Fibroblast of mammary gland (primary cell): ENCODE data around the gene NDUFA3.

ENCODE experiments used
- DNase-seq: peaks from one replicate; pipeline ENCODE4 v3.0.0-alpha.2; 2010; ENCODE audit warnings: low read depth
- H3K4me3 ChIP-seq: 2 replicates; pipeline ENCODE4 v1.5.1; 2011; ENCODE audit warnings: low read depth, mild to moderate bottlenecking, low read length, moderate library complexity; ENCODE audit not compliant: control insufficient read depth
- CTCF ChIP-seq: conservative IDR thresholded peaks from 2 replicates; pipeline ENCODE4 v1.5.1; 2011; ENCODE audit warnings: low read depth, low read length, inconsistent platforms; ENCODE audit not compliant: control insufficient read depth, insufficient read depth

The NDUFA3 gene

DNA sequence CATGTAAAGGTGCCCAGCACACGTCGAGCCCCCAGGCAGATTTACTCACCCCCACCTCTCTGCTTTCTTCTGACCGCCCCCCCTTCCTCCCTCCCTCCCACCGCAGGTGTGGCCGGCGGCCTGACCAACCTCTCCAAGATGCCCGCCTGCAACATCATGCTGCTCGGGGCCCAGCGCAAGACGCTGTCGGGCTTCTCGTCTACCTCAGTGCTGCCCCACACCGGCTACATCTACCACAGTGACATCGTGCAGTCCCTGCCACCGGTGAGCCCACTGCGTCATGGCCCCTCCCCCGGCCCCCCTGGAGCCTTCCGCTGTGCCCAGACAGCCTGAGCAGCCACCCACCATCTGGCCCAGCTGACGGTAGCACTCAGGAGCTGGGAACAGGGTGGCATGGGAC is 21.7 kb downstream of the NDUFA3 start:
- no peak overlapping the region for H3K4me3 ChIP-seq
- no peak for TF ChIP-seq CTCF
- no peak for DNase-seq

GRCh38 chr19:54125713-54126112 is 23.1 kb downstream of the NDUFA3 start:
- no peak for DNase-seq
- H3K4me3 ChIP-seq = no peak overlapping the region
- TF ChIP-seq CTCF = no peak

GRCh38 chr19:54127688-54128440 is 25.2 kb downstream of the NDUFA3 start:
- TF ChIP-seq CTCF = no peak

GRCh38 chr19:54128441-54128725 is 25.7 kb downstream of the NDUFA3 start:
- H3K4me3 ChIP-seq = no peak overlapping the region
- DNase-seq = no peak
- no peak for TF ChIP-seq CTCF

More at GRCh38 chr19:54127688-54128440, 25.2 kb downstream of the NDUFA3 start:
- no peak overlapping the region for H3K4me3 ChIP-seq
- no peak for DNase-seq

- no peak for TF ChIP-seq CTCF
These were observed 26.4 kb downstream of the NDUFA3 start for GRCh38 chr19:54128796-54129616.

DNA sequence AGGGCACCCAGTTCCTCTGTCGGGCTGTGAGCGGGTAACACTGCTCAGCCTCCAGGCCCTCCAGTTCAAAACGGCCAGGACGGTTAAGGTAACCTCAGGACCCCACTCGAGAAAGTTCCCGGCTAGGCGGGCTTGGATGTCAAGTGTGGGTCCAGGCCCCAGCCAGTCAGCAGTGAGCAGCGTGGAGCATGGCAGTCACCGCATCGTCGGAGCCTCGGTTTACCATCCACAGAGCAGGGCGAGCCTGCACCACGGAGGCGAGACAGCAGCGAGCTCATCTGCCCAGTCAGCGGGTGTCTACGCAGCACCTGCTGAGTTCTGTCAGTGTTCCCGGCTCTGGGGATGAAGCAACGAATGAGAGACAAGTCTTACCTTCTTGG is 27.0 kb downstream of the NDUFA3 start:
- no peak overlapping the region for H3K4me3 ChIP-seq
- DNase-seq = no peak
- TF ChIP-seq CTCF = no peak

More at GRCh38 chr19:54128796-54129616, 26.4 kb downstream of the NDUFA3 start:
- no peak for DNase-seq
- H3K4me3 ChIP-seq = no peak overlapping the region
